GM10248 (cell line): ENCODE results near the gene PWP1.

Experiments
- CTCF ChIA-PET: fragments of 300-600 bp; sonication (Branson Sonifier 250); formaldehyde crosslinking; extraction: SDS; loops from one replicate; lab custom pipeline; 2021; ENCODE audit warnings: antibody characterized with exemption; lab: Yijun Ruan, JAX
- POLR2A ChIA-PET: fragments of 350-650 bp; sonication (Branson Sonifier 250); formaldehyde crosslinking; extraction: SDS; loops from one replicate; lab custom pipeline; 2020; ENCODE audit warnings: antibody characterized with exemption; lab: Yijun Ruan, JAX
- DNase-seq: peaks from one replicate; pipeline ENCODE4 v3.0.0; 2012; ENCODE audit errors: extremely low spot score
- CTCF ChIP-seq: IDR thresholded peaks from 2 replicates; pipeline ENCODE4 v1.5.1; 2012; ENCODE audit warnings: mild to moderate bottlenecking, low read depth; ENCODE audit errors: extremely low read depth, missing control alignments, control extremely low read depth

Gene PWP1

GRCh38 chr12:107657133-107657532, 28.5 kb upstream of the PWP1 start:
- DNase-seq, result no peak
- CTCF ChIA-PET, result interaction anchor here (1.1 to 3.9 kb wide), 5 partner anchors 9 to 19 kb away, joined by 3 to 15 read pairs (median 4); no protein-coding TSS in a partner anchor
- POLR2A ChIA-PET, result no interaction called here
- TF ChIP-seq CTCF, result no peak

- CTCF ChIA-PET, result interaction anchor here (1.3 to 3.9 kb wide), 4 partner anchors 9 to 19 kb away, joined by 3 to 15 read pairs (median 8); no protein-coding TSS in a partner anchor
- no peak for TF ChIP-seq CTCF
- no peak for DNase-seq
- POLR2A ChIA-PET, result no interaction called here
These were observed 28.0 kb upstream of the PWP1 start for GRCh38 chr12:107657621-107658020.

GRCh38 chr12:107660235-107660634, 25.4 kb upstream of the PWP1 start:
- TF ChIP-seq CTCF, result no peak
- POLR2A ChIA-PET, result no interaction called here
- CTCF ChIA-PET, result interaction anchor here (0.9 to 2.4 kb wide), 2 partner anchors 11 to 253 kb away, joined by 3 to 6 read pairs; no protein-coding TSS in a partner anchor

GRCh38 chr12:107660861-107661415, 24.7 kb upstream of the PWP1 start:
- DNase-seq, result no peak
- TF ChIP-seq CTCF, result no peak
- POLR2A ChIA-PET, result no interaction called here
- CTCF ChIA-PET, result interaction anchor here (2.4 kb wide), 1 partner anchor 10 kb away, joined by 6 read pairs; no protein-coding TSS in a partner anchor

More at GRCh38 chr12:107660235-107660634, 25.4 kb upstream of the PWP1 start:
- no peak for DNase-seq

- TF ChIP-seq CTCF, result no peak
- DNase-seq, result peak; percentile 31
- POLR2A ChIA-PET, result no interaction called here
- CTCF ChIA-PET, result interaction anchor here (1.0 to 1.3 kb wide), 2 partner anchors 9 to 225 kb away, joined by 4 to 5 read pairs; no protein-coding TSS in a partner anchor
These were observed 23.8 kb upstream of the PWP1 start for GRCh38 chr12:107661830-107662229.

- TF ChIP-seq CTCF, result no peak
- ChIA-PET POLR2A (no interaction called here), CTCF (interaction anchor here (1.0 to 1.3 kb wide), 2 partner anchors 9 to 224 kb away, joined by 4 to 5 read pairs; no protein-coding TSS in a partner anchor)
- DNase-seq, result no peak
These were observed 23.1 kb upstream of the PWP1 start for GRCh38 chr12:107662484-107662883.
